Thyroid gland (tissue), 4 donors: ENCODE measurements around the gene RPH3AL. TPM values are rescaled to one million over a fixed set of nuclear protein-coding genes. Genes with fewer than 3 reads are reported as not detected.

ENCODE experiments used
- DNase-seq, 2 donors: peaks; one replicate each; pipeline ENCODE4 v3.0.0-alpha.2; 2019
- H3K27ac ChIP-seq, 3 donors: fragments of 200-600 bp; sonication (generic); 1 replicate in 2 of 3; 2 replicates in 1 of 3; pipeline ENCODE4 v1.5.1; 2016 to 2019; ENCODE audit warnings: mild to moderate bottlenecking in 1 of 3, moderate library complexity in 1 of 3
- H3K27me3 ChIP-seq: fragments of 200-600 bp; sonication (generic); one replicate; pipeline ENCODE4 v1.5.1; 2019
- H3K36me3 ChIP-seq, 2 donors: fragments of 200-600 bp; sonication (generic); one replicate each; pipeline ENCODE4 v1.5.1; 2016 to 2019
- H3K4me1 ChIP-seq, 2 donors: fragments of 200-600 bp; sonication (generic); one replicate each; pipeline ENCODE4 v1.5.1; 2017 to 2019
- H3K4me3 ChIP-seq, 3 donors: fragments of 200-600 bp; sonication (generic); replicated peaks in 1 of 3; 1 replicate in 2 of 3; 2 replicates in 1 of 3; pipeline ENCODE4 v1.5.1; 2016; ENCODE audit warnings: mild to moderate bottlenecking in 1 of 3
- H3K9me3 ChIP-seq: fragments of 200-600 bp; sonication (generic); one replicate; pipeline ENCODE4 v1.5.1; 2017
- POLR2A ChIP-seq, 2 donors: fragments of 450-650 bp; IDR thresholded peaks; one replicate each; pipeline ENCODE4 v1.6.1; 2017; ENCODE audit warnings: antibody characterized with exemption in 2 of 2, mild to moderate bottlenecking in 2 of 2, moderate library complexity in 1 of 2
- WGBS, 2 donors: methylation state at CpG; one replicate each; pipeline ENCODE4 v1.1.5; 2017; 5-methylcytosine and 5-hydroxymethylcytosine counted together
- intact Hi-C: fragments of 100-400 bp; cut with DNase I; formaldehyde crosslinking; loops from one replicate; pipeline ENCODE4 v1.15.1; 2023
- total RNA-seq, 4 donors: library from RNA; depleted of rRNA; stranded (reverse); fragments of >200 nt; gene quantifications; one replicate each; pipeline ENCODE4 v1.2.3, GENCODE V29; 2016
- TF ChIP-seq, protein P1 (sequence below), 6 experiments: fragments of 200-600 bp in 3 of 6; fragments of 450-650 bp in 3 of 6; sonication (generic) in 3 of 6; IDR thresholded peaks; one replicate each; pipeline ENCODE4 v1.5.1; 2016 to 2019; ENCODE audit warnings: antibody characterized with exemption in 6 of 6, mild to moderate bottlenecking in 2 of 6, inconsistent platforms in 1 of 6, moderate library complexity in 1 of 6

RPH3AL gene
- total RNA-seq, 4 donors from 2014 or later, result 19.1 to 47.7 (median 42.5) TPM

DNA sequence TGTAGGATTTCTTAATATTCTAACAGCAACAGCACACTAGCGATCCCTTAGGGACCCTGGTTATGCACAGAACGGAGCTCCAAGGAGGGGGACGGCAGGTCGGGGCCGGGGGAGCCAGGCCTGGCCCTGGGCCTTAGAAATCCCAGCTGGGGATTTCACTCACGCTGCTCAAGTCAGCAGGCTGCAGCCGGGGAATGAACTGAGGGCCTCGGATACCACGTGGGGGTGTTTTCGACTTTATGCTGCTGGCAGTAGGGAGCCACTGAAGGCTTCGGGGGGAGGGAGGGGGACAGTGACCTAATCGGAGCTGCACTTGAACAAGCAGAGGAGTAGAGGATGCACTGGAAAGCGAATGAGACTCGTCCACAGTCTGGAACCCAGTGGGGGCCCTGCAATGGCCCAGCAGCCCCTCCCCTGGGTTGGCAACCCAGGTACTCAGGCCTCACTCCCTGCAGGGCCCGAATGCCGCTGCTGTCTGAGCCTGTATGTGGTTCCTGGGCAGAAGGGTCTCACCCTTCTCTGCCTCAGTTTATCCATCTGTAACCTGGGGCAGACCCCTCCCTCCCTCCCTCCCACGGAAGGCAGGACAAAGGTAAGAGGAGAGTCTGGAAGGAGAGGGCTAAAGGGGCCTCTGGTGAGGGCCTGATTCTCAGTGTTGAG, 53.7 kb downstream of the RPH3AL start:
- Histone ChIP-seq H3K27me3 (no peaks in the 10 kb centered on the region), H3K4me1 (no peaks in the 10 kb centered on the region), H3K9me3 (no peaks in the 10 kb centered on the region), H3K4me3 (no peak overlapping the region), H3K36me3 (no peaks in the 10 kb centered on the region), H3K27ac (no peak overlapping the region)
- intact Hi-C loops, result no loop called here
- 70 to 74% methylated on average over 15 to 17 of the region's 17 CpGs for WGBS, 2 donors
- TF ChIP-seq, protein P1, sequence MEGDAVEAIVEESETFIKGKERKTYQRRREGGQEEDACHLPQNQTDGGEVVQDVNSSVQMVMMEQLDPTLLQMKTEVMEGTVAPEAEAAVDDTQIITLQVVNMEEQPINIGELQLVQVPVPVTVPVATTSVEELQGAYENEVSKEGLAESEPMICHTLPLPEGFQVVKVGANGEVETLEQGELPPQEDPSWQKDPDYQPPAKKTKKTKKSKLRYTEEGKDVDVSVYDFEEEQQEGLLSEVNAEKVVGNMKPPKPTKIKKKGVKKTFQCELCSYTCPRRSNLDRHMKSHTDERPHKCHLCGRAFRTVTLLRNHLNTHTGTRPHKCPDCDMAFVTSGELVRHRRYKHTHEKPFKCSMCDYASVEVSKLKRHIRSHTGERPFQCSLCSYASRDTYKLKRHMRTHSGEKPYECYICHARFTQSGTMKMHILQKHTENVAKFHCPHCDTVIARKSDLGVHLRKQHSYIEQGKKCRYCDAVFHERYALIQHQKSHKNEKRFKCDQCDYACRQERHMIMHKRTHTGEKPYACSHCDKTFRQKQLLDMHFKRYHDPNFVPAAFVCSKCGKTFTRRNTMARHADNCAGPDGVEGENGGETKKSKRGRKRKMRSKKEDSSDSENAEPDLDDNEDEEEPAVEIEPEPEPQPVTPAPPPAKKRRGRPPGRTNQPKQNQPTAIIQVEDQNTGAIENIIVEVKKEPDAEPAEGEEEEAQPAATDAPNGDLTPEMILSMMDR (IDR thresholded peaks at IDR 0.05), result no peak
- TF ChIP-seq POLR2A (IDR thresholded peaks at IDR 0.05), result no peak
- no peak for DNase-seq

DNA sequence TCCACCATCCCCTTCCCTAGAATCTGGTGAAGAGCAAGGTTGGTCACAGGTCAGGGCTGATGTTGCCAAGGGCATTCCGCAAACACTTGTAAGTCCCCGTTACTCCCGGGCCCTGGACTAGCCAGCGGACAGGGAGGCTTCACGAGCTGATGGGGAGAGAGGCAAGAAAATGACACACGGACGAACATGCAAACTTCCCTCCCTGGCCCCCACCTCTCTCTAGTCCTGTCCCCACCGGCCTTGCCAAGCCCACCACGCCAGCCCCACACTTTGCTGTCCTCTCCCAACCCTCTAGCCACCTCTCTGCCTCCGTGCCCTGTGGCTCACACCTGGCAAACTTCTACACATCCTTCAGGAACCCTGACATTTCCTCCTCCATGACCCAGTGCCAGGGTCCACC, 54.8 kb downstream of the RPH3AL start:
- Histone ChIP-seq H3K36me3 (no peaks in the 10 kb centered on the region), H3K4me3 (no peak overlapping the region), H3K9me3 (no peaks in the 10 kb centered on the region), H3K27ac (no peak overlapping the region), H3K4me1 (no peaks in the 10 kb centered on the region), H3K27me3 (no peaks in the 10 kb centered on the region)
- no peak for DNase-seq
- TF ChIP-seq POLR2A (IDR thresholded peaks at IDR 0.05), result no peak
- TF ChIP-seq, protein P1 (IDR thresholded peaks at IDR 0.05), result no peak
- intact Hi-C loops, result no loop called here
- 94 to 96% methylated on average over 10 of the region's 10 CpGs for WGBS, 2 donors

DNA sequence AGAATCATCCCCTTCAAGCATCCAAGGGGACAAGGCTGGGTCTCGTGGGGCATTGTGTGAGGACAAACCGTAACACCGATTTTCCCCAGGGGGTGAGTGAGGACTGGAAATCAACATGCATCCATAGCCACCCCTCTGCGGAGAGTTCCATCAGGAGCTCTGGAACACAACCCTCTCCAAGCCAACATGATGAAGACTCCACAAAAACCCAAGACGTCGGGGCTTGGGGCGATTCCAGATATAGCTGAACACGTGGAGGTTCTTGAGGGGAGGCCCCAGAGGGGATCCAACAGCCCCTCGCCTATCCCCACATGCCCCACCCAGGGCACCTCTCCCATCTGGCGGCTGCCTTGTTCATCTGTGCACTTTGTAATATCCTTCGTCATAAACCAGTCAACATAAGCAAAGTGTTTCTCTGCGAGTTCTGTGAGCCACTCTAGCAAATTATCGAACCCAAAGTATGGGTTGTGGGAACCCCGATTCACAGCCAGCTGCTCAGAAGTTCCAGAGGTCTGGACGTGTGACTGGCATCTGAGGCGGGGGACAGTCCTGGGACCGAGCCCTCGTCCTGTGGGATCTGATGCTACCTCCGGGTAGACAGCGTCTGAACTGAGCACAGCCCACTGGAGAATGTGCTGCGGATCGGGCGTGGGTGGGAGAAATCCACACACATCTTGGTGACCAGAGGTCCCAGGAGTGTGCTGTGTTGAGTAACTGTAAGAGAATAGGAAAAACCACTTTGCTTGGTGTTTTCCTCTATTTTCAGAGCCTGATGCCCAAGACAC, 55.5 kb downstream of the RPH3AL start:
- no peak overlapping the region for H3K27ac ChIP-seq
- intact Hi-C loops, result no loop called here
- no peak for TF ChIP-seq POLR2A (IDR thresholded peaks at IDR 0.05)
- no peaks in the 10 kb centered on the region for H3K9me3 ChIP-seq
- no peaks in the 10 kb centered on the region for H3K36me3 ChIP-seq
- 85 to 89% methylated on average over 21 to 23 of the region's 23 CpGs for WGBS, 2 donors
- H3K4me1 ChIP-seq, result no peaks in the 10 kb centered on the region
- DNase-seq, result no peak
- no peak overlapping the region for H3K4me3 ChIP-seq
- H3K27me3 ChIP-seq, result no peaks in the 10 kb centered on the region

DNA sequence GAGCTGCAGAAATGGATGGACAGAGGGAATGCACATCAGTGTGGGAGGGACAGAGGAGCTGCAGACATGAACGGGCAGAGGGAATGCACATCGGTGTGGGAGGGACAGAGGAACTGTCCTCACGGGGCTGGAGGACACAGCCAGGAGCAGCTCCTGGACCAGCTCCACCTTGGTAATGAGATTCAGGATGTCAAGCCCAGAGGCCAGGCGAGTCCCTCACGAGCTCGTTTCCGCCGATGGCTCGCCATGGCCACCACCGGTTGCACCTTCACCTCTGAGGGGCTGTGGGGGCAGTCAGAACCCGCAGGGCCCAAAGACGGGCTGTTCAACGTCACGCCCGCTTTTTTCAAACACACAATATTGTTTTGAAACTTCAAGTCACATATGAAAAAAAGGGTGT, 56.2 kb downstream of the RPH3AL start:
- Histone ChIP-seq H3K36me3 (no peaks in the 10 kb centered on the region), H3K4me1 (no peaks in the 10 kb centered on the region), H3K27ac (no peak overlapping the region), H3K9me3 (no peaks in the 10 kb centered on the region), H3K27me3 (no peaks in the 10 kb centered on the region), H3K4me3 (no peak overlapping the region)
- DNase-seq, result no peak
- WGBS, 2 donors, result 77 to 86% methylated on average over 15 of the region's 15 CpGs
- intact Hi-C loops, result no loop called here
- TF ChIP-seq, protein P1 (IDR thresholded peaks at IDR 0.05), result no peak
- TF ChIP-seq POLR2A (IDR thresholded peaks at IDR 0.05), result no peak

DNA sequence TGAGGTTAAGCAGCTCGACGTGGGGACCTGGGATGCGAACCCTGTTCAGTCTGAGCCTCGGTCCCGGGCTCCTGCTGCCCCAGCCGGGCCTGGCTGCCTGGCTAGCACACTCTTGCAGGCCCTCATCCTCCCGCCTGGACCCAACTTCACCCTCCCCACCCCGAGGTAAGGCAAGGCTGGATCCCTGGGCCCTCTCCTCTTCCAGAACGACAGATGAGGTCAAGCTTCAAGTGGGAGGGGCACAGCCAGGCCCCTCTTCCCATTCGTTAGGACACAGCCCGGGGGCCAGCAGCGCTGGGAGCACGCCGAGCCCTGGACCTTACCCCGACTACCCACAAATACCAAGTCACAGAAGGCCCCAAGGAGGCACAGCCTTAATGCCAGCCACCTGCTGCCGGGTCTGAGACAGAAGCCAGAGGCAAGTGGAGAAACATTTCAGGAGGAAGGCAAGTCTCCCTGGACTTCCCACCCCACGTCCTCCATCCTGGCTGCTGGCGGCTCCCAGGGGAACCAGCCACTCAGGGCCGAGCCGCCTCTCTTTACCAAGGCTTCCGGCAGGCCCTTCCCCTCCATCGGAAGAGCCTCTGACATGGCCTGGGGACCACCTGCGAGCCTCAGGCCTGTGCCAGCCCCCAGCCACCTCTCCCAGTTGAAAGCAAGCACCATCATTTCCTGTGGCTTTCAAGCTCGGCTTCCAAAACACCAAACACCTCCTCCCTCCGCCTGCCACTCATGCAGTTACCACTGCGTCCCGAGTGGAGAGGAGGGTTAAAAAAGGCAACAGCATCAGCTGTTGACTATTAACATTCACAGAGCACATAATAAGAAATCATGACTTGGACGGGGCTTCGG, 59.9 kb downstream of the RPH3AL start:
- no peaks in the 10 kb centered on the region for H3K36me3 ChIP-seq
- no peak for TF ChIP-seq POLR2A (IDR thresholded peaks at IDR 0.05)
- TF ChIP-seq, protein P1 (IDR thresholded peaks at IDR 0.05), result no peak
- 81 to 86% methylated on average over 23 to 24 of the region's 29 CpGs for whole genome bisulfite sequencing, 2 donors
- no peak overlapping the region for H3K27ac ChIP-seq
- intact Hi-C loops, result no loop called here
- H3K4me3 ChIP-seq, result no peak overlapping the region
- H3K27me3 ChIP-seq, result no peaks in the 10 kb centered on the region
- no peaks in the 10 kb centered on the region for H3K4me1 ChIP-seq
- no peaks in the 10 kb centered on the region for H3K9me3 ChIP-seq
- DNase-seq, result no peak
